ENCODE data around the gene RAPGEF4.

Gene RAPGEF4

GRCh38 chr2:172847188-172847587, 111.5 kb downstream of the RAPGEF4 start:
- Histone ChIP-seq H3K4me2 (ENCODE audit: low read length) (no peak overlapping the region), H3K27ac (ENCODE audit: low read depth, low read length) (no peak overlapping the region), H3K9me3 (ENCODE audit: control insufficient read depth, insufficient read depth, low read length) (no peaks in the 10 kb centered on the region), H3F3A (ENCODE audit: control insufficient read depth, insufficient read depth) (no peaks in the 10 kb centered on the region), H3K9me2 (replicated peaks; ENCODE audit: control insufficient read depth, low read length) (no peaks in the 10 kb centered on the region), H3K27me3 (ENCODE audit: control insufficient read depth, low read length) (peaks cover 7% of the 10 kb centered on the region; the same call in 1 of the 2 replicates), H3K79me2 (ENCODE audit: control insufficient read depth, low read length) (no peaks in the 10 kb centered on the region), H3K4me3 (ENCODE audit: low read length) (no peak overlapping the region), H3K4me1 (ENCODE audit: control insufficient read depth, low read length) (no peaks in the 10 kb centered on the region), H4K20me1 (ENCODE audit: control insufficient read depth, insufficient read depth, low read depth, low read length) (no peaks in the 10 kb centered on the region), H3K36me3 (ENCODE audit: control insufficient read depth, low read length) (no peaks in the 10 kb centered on the region)
- no peak for TF ChIP-seq CTCF (IDR thresholded peaks at IDR 0.05; ENCODE audit: low read depth, low read length, poor library complexity, severe bottlenecking)
- no peak for TF ChIP-seq EZH2phosphoT487 (IDR thresholded peaks at IDR 0.05; ENCODE audit: borderline replicate concordance, low read length)

- no peaks in the 10 kb centered on the region for H3K4me1 ChIP-seq (ENCODE audit: control insufficient read depth, low read length)
- H3K4me2 ChIP-seq (ENCODE audit: low read length) = no peak overlapping the region
- no peak for TF ChIP-seq EZH2phosphoT487 (IDR thresholded peaks at IDR 0.05; ENCODE audit: borderline replicate concordance, low read length)
- no peak for TF ChIP-seq CTCF (IDR thresholded peaks at IDR 0.05; ENCODE audit: low read depth, low read length, poor library complexity, severe bottlenecking)
- no peak overlapping the region for H3K4me3 ChIP-seq (ENCODE audit: low read length)
- H3K36me3 ChIP-seq (ENCODE audit: control insufficient read depth, low read length) = no peaks in the 10 kb centered on the region
- H3K9me2 ChIP-seq (replicated peaks; ENCODE audit: control insufficient read depth, low read length) = no peaks in the 10 kb centered on the region
- no peaks in the 10 kb centered on the region for H4K20me1 ChIP-seq (ENCODE audit: control insufficient read depth, insufficient read depth, low read depth, low read length)
- H3K27me3 ChIP-seq (ENCODE audit: control insufficient read depth, low read length) = peaks cover 3% of the 10 kb centered on the region; the same call in 1 of the 2 replicates
- no peaks in the 10 kb centered on the region for H3F3A ChIP-seq (ENCODE audit: control insufficient read depth, insufficient read depth)
- no peaks in the 10 kb centered on the region for H3K79me2 ChIP-seq (ENCODE audit: control insufficient read depth, low read length)
- no peak overlapping the region for H3K27ac ChIP-seq (ENCODE audit: low read depth, low read length)
- no peaks in the 10 kb centered on the region for H3K9me3 ChIP-seq (ENCODE audit: control insufficient read depth, insufficient read depth, low read length)
Observed at GRCh38 chr2:172848519-172848918, 112.9 kb downstream of the RAPGEF4 start.

GRCh38 chr2:172849519-172850217, 114.0 kb downstream of the RAPGEF4 start:
- H3K27me3 ChIP-seq (ENCODE audit: control insufficient read depth, low read length) = no peaks in the 10 kb centered on the region
- H3K79me2 ChIP-seq (ENCODE audit: control insufficient read depth, low read length) = no peaks in the 10 kb centered on the region
- no peak overlapping the region for H3K27ac ChIP-seq (ENCODE audit: low read depth, low read length)
- no peaks in the 10 kb centered on the region for H3K36me3 ChIP-seq (ENCODE audit: control insufficient read depth, low read length)
- H3K9me2 ChIP-seq (replicated peaks; ENCODE audit: control insufficient read depth, low read length) = no peaks in the 10 kb centered on the region
- no peaks in the 10 kb centered on the region for H3K4me1 ChIP-seq (ENCODE audit: control insufficient read depth, low read length)
- H4K20me1 ChIP-seq (ENCODE audit: control insufficient read depth, insufficient read depth, low read depth, low read length) = no peaks in the 10 kb centered on the region
- TF ChIP-seq EZH2phosphoT487 (IDR thresholded peaks at IDR 0.05; ENCODE audit: borderline replicate concordance, low read length) = no peak
- no peak for TF ChIP-seq CTCF (IDR thresholded peaks at IDR 0.05; ENCODE audit: low read depth, low read length, poor library complexity, severe bottlenecking)
- H3K4me3 ChIP-seq (ENCODE audit: low read length) = no peak overlapping the region
- no peak overlapping the region for H3K4me2 ChIP-seq (ENCODE audit: low read length)
- 0 out of 2 replicates have a peak, but pooled peaks cover 1% of the 10 kb centered on the region for H3K9me3 ChIP-seq (ENCODE audit: control insufficient read depth, insufficient read depth, low read length)
- no peaks in the 10 kb centered on the region for H3F3A ChIP-seq (ENCODE audit: control insufficient read depth, insufficient read depth)
